C4-2B (cell line): ENCODE measurements around the gene VWA5A.

Source experiments
- H3K27ac ChIP-seq: fragments of 450-650 bp; 2 replicates; pipeline ENCODE4 v1.5.1; 2017
- ZFX ChIP-seq: fragments of 450-650 bp; IDR thresholded peaks from 2 replicates; pipeline ENCODE4 v1.6.1; 2017
- TF ChIP-seq, protein P1 (sequence below): fragments of 450-650 bp; conservative IDR thresholded peaks from 2 replicates; pipeline ENCODE4 v1.5.1; 2017; ENCODE audit warnings: mild to moderate bottlenecking

The VWA5A gene

GRCh38 chr11:124170801-124171586 is 55.7 kb downstream of the VWA5A start:
- H3K27ac ChIP-seq = peak overlapping the region; percentile 69
- TF ChIP-seq, protein P1, sequence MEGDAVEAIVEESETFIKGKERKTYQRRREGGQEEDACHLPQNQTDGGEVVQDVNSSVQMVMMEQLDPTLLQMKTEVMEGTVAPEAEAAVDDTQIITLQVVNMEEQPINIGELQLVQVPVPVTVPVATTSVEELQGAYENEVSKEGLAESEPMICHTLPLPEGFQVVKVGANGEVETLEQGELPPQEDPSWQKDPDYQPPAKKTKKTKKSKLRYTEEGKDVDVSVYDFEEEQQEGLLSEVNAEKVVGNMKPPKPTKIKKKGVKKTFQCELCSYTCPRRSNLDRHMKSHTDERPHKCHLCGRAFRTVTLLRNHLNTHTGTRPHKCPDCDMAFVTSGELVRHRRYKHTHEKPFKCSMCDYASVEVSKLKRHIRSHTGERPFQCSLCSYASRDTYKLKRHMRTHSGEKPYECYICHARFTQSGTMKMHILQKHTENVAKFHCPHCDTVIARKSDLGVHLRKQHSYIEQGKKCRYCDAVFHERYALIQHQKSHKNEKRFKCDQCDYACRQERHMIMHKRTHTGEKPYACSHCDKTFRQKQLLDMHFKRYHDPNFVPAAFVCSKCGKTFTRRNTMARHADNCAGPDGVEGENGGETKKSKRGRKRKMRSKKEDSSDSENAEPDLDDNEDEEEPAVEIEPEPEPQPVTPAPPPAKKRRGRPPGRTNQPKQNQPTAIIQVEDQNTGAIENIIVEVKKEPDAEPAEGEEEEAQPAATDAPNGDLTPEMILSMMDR = no peak
- TF ChIP-seq ZFX = no peak

GRCh38 chr11:124172101-124172500 is 56.9 kb downstream of the VWA5A start:
- TF ChIP-seq, protein P1 = no peak
- no peak for TF ChIP-seq ZFX
- H3K27ac ChIP-seq = no peak overlapping the region

- H3K27ac ChIP-seq = no peak overlapping the region
- TF ChIP-seq, protein P1 = no peak
- TF ChIP-seq ZFX = no peak
These were observed 57.3 kb downstream of the VWA5A start for GRCh38 chr11:124172599-124172998.

GRCh38 chr11:124174001-124174583 is 58.8 kb downstream of the VWA5A start:
- no peak for TF ChIP-seq ZFX
- TF ChIP-seq, protein P1 = no peak
- no peak overlapping the region for H3K27ac ChIP-seq

- TF ChIP-seq, protein P1 = no peak
- no peak for TF ChIP-seq ZFX
- H3K27ac ChIP-seq = no peak overlapping the region
These were observed 61.9 kb downstream of the VWA5A start for GRCh38 chr11:124176925-124177715.

DNA sequence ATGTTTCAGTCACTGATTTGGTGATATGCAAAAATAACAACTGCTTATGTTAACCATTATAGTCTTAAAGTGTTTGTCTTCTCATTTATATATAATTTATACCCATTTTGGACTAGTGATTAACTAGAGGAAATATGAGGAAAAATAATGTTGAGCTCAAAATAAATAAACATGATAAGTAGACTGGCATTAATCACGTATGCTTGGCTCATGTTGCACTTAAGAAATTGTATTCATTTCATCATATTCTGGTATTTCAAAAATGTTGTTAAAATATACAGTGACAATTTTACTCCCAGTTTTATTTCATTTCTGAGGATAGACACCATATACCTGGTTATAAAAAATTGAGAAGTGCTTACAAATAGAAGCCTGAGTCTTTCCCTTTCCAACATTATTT is 64.1 kb downstream of the VWA5A start:
- H3K27ac ChIP-seq = no peak overlapping the region
- TF ChIP-seq, protein P1 = no peak
- no peak for TF ChIP-seq ZFX

DNA sequence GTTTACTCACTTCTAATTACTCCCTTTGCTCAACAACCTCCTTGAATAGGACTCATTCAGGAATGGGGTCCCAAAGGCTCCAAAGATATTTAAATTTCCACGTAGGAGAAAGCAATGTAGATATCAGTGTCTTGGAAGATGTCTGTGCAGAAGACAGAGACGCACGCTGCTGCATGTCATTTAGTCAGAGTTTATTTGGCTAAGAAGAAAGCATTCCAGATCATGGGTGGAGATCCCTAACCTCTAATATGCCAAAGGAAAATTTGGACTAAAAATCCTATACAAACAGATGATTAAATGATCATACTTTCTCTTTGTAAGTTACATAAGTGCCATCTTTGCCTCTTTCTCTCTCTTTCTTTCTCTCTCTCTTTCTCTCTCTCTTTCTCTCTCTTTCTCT is 67.8 kb downstream of the VWA5A start, which contains the start of gene OR10D3:
TSS of gene OR10D3 (plus strand) at position 278 of the 400 bp plus-strand sequence. CDS start 1,925 bp downstream, outside the sequence.
- H3K27ac ChIP-seq = no peak within 1 kb of the TSS
- TF ChIP-seq, protein P1 = no peak
- no peak for TF ChIP-seq ZFX
